Islet precursor cell (in vitro differentiated cells): ENCODE data around the gene MAZ.
"Not testable (repeated sequence)": the region's sequence is repeated elsewhere in the genome, so short reads cannot be mapped to it uniquely, and the experiment has no call there.

ENCODE experiments used
- DNase-seq: peaks from one replicate; pipeline ENCODE4 v3.0.0-alpha.2; 2018

The MAZ gene

GRCh38 chr16:29806099-29806579, at the start of gene MAZ:
Gene MAZ (plus strand): TSS chr16:29806529. CDS start chr16:29806702, 173 bp downstream.
- no peak for DNase-seq

- DNase-seq, result no peak
These were observed 49.7 kb upstream of the MAZ start for GRCh38 chr16:29756654-29757053.

- DNase-seq, result not testable (repeated sequence)
These were observed 49.2 kb upstream of the MAZ start for GRCh38 chr16:29757086-29757485.

- peak; percentile 73 for DNase-seq
These were observed 48.3 kb upstream of the MAZ start for GRCh38 chr16:29757950-29758466.

GRCh38 chr16:29760567-29761279, 45.6 kb upstream of the MAZ start:
- no peak for DNase-seq

- DNase-seq, result not testable (repeated sequence)
These were observed 45.1 kb upstream of the MAZ start for GRCh38 chr16:29761280-29761651.

- no peak for DNase-seq
These were observed 44.4 kb upstream of the MAZ start for GRCh38 chr16:29761882-29762281.

GRCh38 chr16:29763326-29763725, 43.0 kb upstream of the MAZ start:
- no peak for DNase-seq

GRCh38 chr16:29765167-29766032, 40.9 kb upstream of the MAZ start:
- no peak for DNase-seq

- DNase-seq, result no peak
These were observed 39.8 kb upstream of the MAZ start for GRCh38 chr16:29766571-29766970.

GRCh38 chr16:29767062-29767461, 39.3 kb upstream of the MAZ start:
- DNase-seq, result no peak

- DNase-seq, result no peak
These were observed 36.8 kb upstream of the MAZ start for GRCh38 chr16:29769507-29769906.

GRCh38 chr16:29770250-29770929, 35.9 kb upstream of the MAZ start:
- no peak for DNase-seq

GRCh38 chr16:29772330-29772729, 34.0 kb upstream of the MAZ start:
- not testable (repeated sequence) for DNase-seq

- DNase-seq, result no peak
These were observed 31.6 kb upstream of the MAZ start for GRCh38 chr16:29774730-29775129.

GRCh38 chr16:29775742-29776408, 30.5 kb upstream of the MAZ start:
- peak; percentile 77 for DNase-seq

- DNase-seq, result no peak
These were observed 28.6 kb upstream of the MAZ start, which contains the start of gene ZG16 for GRCh38 chr16:29777576-29778350. Gene ZG16 (plus strand): TSS chr16:29778256. CDS start chr16:29779267, 1,011 bp downstream.

GRCh38 chr16:29779474-29779873, 26.9 kb upstream of the MAZ start:
- peak; percentile 84 for DNase-seq

- DNase-seq, result peak; percentile 63
These were observed 23.0 kb upstream of the MAZ start for GRCh38 chr16:29783094-29783953.

- DNase-seq, result no peak
These were observed 22.2 kb upstream of the MAZ start for GRCh38 chr16:29784157-29784556.
